Measurements from ENCODE around the gene PRR35.

DNA sequence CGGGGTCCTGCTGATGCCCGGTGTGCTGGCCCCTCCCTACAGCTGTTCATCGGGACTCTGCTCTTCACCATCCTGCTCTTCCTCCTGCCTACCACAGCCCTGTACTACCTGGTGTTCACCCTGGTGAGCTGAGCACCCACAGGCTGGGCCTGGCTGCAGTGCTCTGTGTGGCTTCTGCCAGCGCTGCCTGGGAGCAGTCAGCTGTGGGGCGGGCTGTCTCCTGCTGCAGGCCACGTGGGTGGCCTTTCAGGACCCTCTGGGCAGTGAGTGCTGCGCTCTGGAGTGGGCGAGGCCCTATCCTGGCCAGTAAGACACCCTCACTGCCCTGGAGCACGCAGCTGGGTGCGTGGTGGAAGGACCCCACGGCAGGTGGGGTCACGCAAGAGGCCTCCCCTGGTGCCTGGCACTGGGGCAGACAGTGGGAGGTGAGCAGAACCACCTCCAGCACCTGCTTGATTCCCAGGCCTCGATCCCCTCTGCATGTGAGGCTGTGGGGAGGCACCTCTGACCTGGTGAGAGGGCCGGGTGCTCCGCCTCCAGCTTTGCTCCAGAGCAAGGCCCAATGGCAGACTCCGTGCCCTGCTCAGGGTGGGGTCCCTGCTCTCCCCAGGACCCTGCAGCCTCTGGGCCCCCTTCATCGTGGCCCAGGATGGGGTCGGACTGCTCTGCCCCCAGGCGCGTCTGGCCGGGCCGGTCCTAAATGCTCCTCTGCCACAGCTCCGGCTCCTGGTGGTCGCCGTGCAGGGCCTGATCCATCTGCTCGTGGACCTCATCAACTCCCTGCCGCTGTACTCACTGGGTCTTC is 20.1 kb downstream of the PRR35 start:
- TF ChIP-seq, protein P1, sequence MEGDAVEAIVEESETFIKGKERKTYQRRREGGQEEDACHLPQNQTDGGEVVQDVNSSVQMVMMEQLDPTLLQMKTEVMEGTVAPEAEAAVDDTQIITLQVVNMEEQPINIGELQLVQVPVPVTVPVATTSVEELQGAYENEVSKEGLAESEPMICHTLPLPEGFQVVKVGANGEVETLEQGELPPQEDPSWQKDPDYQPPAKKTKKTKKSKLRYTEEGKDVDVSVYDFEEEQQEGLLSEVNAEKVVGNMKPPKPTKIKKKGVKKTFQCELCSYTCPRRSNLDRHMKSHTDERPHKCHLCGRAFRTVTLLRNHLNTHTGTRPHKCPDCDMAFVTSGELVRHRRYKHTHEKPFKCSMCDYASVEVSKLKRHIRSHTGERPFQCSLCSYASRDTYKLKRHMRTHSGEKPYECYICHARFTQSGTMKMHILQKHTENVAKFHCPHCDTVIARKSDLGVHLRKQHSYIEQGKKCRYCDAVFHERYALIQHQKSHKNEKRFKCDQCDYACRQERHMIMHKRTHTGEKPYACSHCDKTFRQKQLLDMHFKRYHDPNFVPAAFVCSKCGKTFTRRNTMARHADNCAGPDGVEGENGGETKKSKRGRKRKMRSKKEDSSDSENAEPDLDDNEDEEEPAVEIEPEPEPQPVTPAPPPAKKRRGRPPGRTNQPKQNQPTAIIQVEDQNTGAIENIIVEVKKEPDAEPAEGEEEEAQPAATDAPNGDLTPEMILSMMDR (IDR thresholded peaks at IDR 0.05; ENCODE audit: low read length): no peak
- no peak for TF ChIP-seq EZH2 (IDR thresholded peaks at IDR 0.05; ENCODE audit: borderline replicate concordance, low read length)

Data from OCI-LY1 (cell line).